HEK293 (cell line): ENCODE measurements around the gene BCL6B.

Experiments used
- ZBTB20 ChIP-seq: fragments of 450-650 bp; formaldehyde crosslinking; IDR thresholded peaks from 2 replicates; pipeline ENCODE4 v1.5.1; 2016; ENCODE audit warnings: missing biosample characterization, missing genetic modification characterization
- ZNF133 ChIP-seq: fragments of 450-650 bp; formaldehyde crosslinking; IDR thresholded peaks from 2 replicates; pipeline ENCODE4 v1.5.1; 2016; ENCODE audit warnings: missing biosample characterization, missing genetic modification characterization
- ZNF174 ChIP-seq: fragments of 450-650 bp; formaldehyde crosslinking; IDR thresholded peaks from 2 replicates; pipeline ENCODE4 v1.5.0; 2017; ENCODE audit warnings: missing biosample characterization, mild to moderate bottlenecking, missing genetic modification characterization
- ZNF449 ChIP-seq: fragments of 450-650 bp; formaldehyde crosslinking; IDR thresholded peaks from 2 replicates; pipeline ENCODE4 v1.5.1; 2017; ENCODE audit warnings: missing biosample characterization, mild to moderate bottlenecking, missing genetic modification characterization, moderate library complexity
- ZNF48 ChIP-seq: fragments of 450-650 bp; formaldehyde crosslinking; IDR thresholded peaks from 2 replicates; pipeline ENCODE4 v1.5.1; 2016; ENCODE audit warnings: missing biosample characterization, missing genetic modification characterization
- ZNF660 ChIP-seq: fragments of 450-650 bp; IDR thresholded peaks from 2 replicates; pipeline ENCODE4 v1.5.1; 2018; ENCODE audit warnings: missing biosample characterization, mild to moderate bottlenecking, missing genetic modification characterization
- ZNF747 ChIP-seq: fragments of 450-650 bp; formaldehyde crosslinking; IDR thresholded peaks from 2 replicates; pipeline ENCODE4 v1.5.1; 2016; ENCODE audit warnings: missing biosample characterization, missing genetic modification characterization
- ZNF837 ChIP-seq: fragments of 450-650 bp; formaldehyde crosslinking; IDR thresholded peaks from 2 replicates; pipeline ENCODE4 v1.5.1; 2016; ENCODE audit warnings: missing biosample characterization, missing genetic modification characterization
- TF ChIP-seq, protein P1 (sequence below): fragments of 450-650 bp; formaldehyde crosslinking; IDR thresholded peaks from 2 replicates; pipeline ENCODE4 v1.5.1; 2016; ENCODE audit warnings: missing biosample characterization, missing genetic modification characterization
- TF ChIP-seq, protein P2 (sequence below): fragments of 450-650 bp; formaldehyde crosslinking; IDR thresholded peaks from 2 replicates; pipeline ENCODE4 v1.5.1; 2016; ENCODE audit warnings: missing biosample characterization, missing genetic modification characterization

GRCh38 chr17:7016886-7017826, 5.7 kb upstream of the BCL6B start:
- no peak for TF ChIP-seq ZNF747 (tag by site-specific recombination)
- no peak for TF ChIP-seq ZNF660 (tag by site-specific recombination)
- TF ChIP-seq, protein P1, sequence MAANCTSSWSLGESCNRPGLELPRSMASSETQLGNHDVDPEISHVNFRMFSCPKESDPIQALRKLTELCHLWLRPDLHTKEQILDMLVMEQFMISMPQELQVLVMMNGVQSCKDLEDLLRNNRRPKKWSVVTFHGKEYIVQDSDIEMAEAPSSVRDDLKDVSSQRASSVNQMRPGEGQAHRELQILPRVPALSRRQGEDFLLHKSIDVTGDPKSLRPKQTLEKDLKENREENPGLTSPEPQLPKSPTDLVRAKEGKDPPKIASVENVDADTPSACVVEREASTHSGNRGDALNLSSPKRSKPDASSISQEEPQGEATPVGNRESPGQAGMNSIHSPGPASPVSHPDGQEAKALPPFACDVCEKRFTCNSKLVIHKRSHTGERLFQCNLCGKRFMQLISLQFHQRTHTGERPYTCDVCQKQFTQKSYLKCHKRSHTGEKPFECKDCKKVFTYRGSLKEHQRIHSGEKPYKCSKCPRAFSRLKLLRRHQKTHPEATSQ (tag by site-specific recombination): no peak
- no peak for TF ChIP-seq ZNF449
- no peak for TF ChIP-seq ZBTB20
- TF ChIP-seq, protein P2, sequence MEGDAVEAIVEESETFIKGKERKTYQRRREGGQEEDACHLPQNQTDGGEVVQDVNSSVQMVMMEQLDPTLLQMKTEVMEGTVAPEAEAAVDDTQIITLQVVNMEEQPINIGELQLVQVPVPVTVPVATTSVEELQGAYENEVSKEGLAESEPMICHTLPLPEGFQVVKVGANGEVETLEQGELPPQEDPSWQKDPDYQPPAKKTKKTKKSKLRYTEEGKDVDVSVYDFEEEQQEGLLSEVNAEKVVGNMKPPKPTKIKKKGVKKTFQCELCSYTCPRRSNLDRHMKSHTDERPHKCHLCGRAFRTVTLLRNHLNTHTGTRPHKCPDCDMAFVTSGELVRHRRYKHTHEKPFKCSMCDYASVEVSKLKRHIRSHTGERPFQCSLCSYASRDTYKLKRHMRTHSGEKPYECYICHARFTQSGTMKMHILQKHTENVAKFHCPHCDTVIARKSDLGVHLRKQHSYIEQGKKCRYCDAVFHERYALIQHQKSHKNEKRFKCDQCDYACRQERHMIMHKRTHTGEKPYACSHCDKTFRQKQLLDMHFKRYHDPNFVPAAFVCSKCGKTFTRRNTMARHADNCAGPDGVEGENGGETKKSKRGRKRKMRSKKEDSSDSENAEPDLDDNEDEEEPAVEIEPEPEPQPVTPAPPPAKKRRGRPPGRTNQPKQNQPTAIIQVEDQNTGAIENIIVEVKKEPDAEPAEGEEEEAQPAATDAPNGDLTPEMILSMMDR (tag by site-specific recombination): no peak
- no peak for TF ChIP-seq ZNF133 (tag by site-specific recombination)
- no peak for TF ChIP-seq ZNF174 (tag by site-specific recombination)
- no peak for TF ChIP-seq ZNF837 (tag by site-specific recombination)
- TF ChIP-seq ZNF48 (tag by site-specific recombination): no peak
